Measurements from ENCODE around the gene PARK7.
"Not testable (repeated sequence)": the region's sequence is repeated elsewhere in the genome, so short reads cannot be mapped to it uniquely, and the experiment has no call there.

PARK7 gene

DNA sequence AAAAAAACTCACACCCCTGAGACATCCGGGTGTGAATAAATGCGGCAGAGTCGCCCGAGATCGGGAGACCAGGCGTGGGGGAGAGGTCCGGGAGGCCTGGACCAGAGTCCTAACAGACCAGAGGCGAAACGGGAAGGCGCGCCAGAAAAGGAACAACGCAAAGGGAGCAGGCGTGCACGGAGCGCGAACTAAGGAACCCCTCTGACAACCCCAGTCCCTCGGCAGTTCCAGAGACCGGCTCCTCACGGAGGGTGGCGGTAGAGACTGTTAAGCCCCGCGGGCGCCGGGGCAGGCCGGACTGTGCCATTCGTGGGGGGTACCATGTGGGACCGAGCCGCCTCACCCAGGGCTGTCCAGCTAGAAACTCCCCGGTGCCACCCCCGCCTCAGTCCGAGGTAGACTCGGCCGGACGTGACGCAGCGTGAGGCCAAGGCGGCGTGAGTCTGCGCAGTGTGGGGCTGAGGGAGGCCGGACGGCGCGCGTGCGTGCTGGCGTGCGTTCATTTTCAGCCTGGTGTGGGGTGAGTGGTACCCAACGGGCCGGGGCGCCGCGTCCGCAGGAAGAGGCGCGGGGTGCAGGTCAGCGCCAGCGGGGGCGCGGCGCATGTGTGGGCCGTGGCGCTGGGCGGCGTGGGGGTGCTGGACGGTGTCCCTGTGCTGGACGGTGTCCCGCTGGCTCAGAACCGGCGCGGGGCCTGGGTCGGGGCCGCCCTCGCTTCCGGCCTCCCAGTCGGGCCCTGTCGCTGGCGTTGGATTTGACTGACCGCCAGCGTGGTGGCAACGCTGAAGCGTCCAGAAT lies at the start of gene PARK7:
Gene PARK7 (plus strand): TSS at position 496 of the 798 bp plus-strand sequence. CDS start 1,075 bp downstream, outside the sequence.
- DNase-seq (ENCODE audit: low spot score) = peak; percentile 99

DNA sequence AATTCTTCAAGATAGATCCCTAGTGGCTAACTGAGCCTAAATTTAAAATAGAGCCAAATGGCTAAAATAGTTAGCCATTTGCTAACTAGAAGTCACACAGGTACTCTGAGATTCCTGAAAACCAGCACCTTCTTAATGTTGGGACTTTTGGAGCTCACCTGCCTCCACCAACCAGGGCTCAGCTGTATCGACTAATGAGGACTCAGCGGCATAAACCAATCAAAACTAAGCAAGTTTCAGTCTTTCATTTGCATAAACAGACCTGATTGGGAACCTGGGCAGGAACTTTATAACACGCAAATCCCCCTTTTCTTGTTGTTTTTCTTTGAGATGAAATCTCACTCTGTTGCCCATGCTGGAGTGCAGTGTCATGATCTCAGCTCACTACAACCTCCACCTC lies 49.4 kb upstream of the PARK7 start:
- DNase-seq (ENCODE audit: low spot score) = no peak

DNA sequence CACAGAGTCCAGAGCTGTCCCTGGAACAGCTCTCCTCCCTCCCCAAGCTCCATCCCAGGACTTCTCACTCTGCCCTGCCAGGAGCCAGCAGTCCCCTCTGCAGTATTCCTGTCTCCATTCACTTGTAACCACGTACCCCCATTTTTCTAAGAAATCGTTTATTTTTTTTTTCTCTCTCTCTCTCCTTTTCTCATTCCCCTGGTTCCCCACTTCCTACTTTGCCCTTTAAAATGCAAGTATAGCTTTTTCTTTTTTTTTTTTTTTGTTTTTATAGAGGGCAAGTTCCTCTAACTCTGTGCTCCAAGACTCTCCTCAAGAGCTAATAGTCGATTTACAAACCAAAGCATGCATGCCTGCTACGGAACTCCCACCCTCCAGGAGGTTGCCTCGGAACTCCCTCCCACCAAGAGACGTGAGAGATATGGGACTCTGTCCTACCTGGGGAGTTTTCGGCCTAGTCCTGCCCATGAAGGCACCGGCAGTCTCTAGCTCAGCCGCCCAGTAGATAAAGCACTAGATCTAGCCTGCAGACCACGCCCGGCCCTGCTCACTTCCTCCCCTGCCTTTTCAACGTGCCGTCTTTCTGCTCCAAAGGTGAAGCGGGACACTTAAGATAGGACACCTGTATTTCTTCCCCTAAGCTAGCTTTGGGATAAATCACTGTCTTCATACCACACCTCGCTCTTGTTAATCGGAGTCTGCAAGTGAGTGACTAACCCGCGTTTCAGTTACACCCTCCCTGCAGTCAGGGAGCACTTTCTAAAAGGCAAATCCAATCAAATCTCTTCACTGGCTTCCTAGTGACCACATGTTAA lies 48.6 kb upstream of the PARK7 start:
- no peak for DNase-seq (ENCODE audit: low spot score)

DNA sequence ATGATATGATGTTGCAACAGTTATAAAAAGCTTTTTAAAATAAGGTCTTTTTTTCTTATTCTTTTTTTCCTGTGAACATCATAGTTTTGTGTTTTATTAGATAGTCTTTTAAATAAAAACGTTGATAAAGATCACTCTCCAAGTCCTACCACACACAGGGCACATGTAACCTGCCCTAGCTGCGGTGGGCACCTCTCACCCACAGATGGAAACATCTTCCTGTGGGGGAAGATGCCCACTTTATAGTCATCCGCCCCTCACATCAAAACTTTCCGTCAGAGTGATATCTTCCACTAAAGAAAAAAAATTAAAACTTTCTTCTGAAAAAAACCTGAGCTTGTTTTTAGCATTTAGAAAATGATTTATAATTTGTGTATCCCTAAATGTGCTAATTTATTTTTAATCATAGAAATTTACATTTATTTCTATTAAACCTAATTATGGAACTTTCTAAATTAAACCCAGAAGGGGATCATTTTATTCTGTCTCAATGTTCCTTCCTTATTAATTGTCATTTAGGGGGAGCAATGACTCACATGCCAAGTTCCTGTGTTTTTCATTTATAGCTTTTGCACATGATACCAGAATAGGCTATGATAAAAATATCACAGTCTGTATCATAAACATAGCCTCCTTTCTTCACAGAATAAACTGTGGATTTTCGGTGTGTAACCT lies 45.5 kb upstream of the PARK7 start:
- no peak for DNase-seq (ENCODE audit: low spot score)

DNA sequence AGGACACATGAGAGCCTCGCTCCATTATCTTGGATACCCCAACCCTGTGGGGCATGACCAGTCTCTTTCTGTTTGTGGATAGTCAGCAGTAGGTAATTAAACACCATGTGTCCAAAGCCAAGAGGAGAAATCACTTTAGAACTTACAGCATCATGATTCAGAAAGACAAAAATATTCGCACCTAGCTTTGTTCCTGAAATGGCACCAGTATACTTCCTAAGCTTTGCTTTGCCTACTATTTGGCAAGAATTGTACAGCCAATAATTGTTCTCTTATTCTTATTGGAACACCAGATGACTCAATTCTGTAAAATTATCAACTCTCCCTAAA lies 45.0 kb upstream of the PARK7 start:
- DNase-seq (ENCODE audit: low spot score) = no peak

DNA sequence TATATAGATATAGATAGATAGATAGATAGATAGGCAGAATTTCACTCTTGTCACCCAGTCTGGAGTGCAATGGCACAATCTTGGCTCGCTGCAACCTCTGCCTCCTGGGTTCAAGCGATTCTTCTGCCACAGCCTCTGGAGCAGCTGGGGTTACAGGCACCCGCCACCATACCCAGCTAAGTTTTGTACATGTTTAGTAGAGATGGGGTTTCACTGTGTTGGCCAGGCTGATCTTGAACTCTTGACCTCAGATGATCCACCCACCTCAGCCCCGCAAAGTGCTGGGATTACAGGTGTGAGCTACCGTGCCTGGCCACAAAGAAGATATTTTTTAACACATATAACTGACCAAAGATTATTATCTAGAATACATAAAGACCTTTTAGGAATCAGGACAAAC lies 43.5 kb upstream of the PARK7 start:
- DNase-seq (ENCODE audit: low spot score) = not testable (repeated sequence)

DNA sequence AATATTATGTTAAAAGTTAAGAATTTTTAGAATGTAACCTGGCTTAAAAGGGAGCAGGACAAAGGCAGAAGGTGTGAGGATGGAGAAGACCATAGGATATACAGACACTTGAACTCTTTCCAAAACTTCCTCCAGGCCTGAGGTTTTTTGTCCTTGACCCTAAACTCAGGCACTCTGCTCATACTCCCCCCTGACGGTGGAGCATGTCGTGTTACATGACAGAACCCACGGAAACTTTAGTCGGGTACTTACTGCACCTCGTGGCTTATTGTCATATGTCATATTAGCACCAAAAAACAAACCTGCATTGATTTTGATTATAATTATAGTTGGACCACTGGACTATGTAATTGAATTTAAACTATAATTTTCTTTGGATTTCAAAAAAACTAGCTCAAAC lies 41.6 kb upstream of the PARK7 start:
- DNase-seq (ENCODE audit: low spot score) = no peak

DNA sequence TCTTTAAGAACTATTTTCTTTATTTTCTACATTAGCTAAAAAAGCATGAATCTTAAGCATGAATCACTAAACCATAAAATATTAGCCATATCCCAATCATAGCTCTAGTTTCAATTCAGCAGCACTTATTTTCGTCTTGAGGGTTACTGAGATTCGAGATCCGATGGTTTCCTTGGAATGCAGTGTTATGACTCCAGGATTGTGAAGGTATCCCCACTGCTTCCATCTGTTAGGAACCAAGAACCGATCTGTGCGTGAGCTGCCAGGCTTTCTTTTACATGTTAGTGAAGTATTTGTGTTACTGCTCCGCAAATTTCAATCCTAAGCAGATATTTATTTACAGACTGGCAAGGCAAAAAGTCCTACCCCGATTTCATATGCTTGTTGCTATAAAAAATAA lies 39.7 kb upstream of the PARK7 start:
- DNase-seq (ENCODE audit: low spot score) = no peak

DNA sequence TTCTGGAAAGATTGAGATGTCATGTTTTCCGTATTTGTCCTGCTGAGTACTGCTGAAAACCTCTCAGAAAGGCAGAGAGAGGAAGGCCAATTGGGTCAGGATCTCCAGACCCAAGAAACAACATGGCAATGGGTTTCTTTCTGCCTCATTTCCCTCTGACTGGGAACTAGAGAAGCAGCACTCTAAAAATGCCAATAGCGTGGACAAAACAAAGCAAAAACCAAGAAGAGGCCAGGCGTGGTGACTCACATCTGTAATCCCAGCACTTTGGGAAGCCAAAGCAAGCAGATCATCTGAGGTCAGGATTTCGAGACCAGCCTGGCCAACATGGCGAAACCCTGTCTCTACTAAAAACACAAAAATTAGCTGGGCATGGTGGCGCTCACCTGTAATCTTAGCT lies 39.2 kb upstream of the PARK7 start:
- no peak for DNase-seq (ENCODE audit: low spot score)

DNA sequence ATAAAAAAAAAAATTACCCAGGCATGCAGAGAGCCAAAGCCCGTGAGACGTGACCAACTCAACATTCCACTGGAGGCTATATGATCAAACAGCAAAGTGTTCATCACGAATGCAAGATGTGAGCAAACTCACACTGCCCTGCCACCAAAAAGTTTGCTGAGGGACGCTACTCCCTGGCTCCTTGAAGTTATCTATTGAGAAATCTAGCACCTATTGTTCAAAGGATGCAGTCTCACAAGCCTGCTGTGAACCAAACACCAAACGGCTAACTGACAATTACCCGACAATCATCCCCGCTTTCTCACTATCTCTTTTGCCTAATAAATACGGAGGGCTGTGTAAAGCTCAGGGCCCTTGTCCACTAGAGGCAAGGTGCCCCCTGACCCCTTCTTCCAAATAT lies 34.5 kb upstream of the PARK7 start:
- DNase-seq (ENCODE audit: low spot score) = not testable (repeated sequence)

DNA sequence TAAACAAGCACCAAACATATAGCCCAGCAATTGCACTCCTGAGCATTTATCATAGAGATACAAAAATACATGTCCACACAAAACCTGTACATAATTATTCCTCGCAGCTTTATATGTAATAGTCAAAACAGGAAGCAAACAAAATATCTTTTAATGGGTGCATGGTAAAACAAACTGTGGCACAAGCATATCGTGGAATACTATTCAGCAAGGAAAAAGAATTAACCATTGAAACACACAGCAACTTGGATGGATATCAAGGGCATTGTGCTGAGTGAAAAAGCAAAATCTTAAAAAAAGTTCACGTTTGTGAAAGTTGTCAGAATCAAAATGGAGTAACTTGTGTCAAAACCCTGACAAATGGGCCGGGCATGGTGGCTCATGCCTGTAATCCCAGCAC lies 33.3 kb upstream of the PARK7 start:
- DNase-seq (ENCODE audit: low spot score) = no peak

DNA sequence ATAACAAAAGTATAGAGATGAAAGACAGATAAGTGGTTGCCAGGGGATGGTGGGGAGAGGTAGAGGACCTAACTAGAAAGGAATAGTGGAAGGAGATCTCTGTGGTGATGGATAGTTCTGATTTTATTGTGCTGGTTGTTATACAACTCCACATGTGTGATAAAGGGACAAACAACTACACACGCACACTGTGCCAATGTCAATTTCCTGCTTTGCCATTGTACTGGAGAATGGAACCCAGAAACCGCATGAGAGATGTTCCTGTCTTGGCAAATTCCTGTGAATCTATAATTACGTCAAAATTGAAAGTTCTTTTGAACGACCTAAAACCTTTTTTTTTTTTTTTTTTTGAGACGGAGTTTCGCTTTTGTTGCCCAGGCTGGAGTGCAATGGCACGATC lies 31.9 kb upstream of the PARK7 start:
- no peak for DNase-seq (ENCODE audit: low spot score)

DNA sequence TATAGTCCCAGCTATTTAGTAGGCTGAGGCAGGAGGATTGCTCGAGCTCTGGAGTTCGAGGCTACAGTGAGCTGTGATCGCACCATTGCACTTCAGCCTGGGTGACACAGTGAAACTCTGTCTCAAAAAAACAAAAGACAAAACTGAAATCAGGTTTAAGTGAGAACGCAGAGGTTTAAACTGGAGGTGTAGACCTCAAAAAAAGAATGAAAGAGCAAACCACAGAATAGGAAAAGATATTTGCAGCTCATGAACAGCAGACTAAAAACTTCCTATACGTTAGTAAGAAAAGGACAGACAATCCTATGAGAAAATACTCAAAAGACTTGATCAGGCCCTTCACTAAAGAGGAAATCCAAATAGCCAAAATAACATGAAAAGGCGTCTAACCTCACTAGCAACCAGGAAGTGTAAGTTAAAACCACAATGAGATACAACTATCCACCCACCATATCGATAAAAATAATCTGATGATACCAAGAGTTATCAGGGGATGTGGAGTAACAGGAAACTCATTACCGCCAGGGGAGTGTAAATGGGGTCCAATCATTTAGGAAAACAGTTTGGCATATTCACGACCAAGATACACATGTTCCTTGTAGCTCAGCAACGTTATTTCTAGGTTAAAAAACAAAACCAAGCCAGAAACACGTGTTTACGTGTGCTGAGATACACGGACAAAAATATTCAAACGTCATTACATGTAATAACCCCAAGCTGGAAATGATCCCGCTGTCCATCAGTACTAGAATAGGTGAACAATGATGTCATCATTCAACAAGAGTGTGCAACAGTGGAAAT lies 30.7 kb upstream of the PARK7 start:
- DNase-seq (ENCODE audit: low spot score) = no peak

DNA sequence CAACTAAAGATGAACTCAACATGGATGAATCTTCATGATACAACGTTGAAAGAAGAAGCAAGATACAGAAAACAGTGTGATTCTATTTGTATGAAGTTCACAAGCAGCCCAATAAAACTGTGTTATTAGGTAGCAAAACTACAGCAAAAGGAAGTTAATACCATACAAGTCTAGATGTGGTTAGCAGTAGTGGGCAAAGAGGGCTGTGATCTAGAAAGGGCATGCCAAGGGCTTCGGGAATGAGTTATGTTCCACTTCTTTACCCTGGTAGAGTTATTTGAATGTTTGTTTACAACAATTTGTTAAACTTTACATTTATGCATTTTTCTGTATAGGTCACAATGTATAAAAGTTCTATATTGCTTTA lies 30.1 kb upstream of the PARK7 start:
- DNase-seq (ENCODE audit: low spot score) = no peak

DNA sequence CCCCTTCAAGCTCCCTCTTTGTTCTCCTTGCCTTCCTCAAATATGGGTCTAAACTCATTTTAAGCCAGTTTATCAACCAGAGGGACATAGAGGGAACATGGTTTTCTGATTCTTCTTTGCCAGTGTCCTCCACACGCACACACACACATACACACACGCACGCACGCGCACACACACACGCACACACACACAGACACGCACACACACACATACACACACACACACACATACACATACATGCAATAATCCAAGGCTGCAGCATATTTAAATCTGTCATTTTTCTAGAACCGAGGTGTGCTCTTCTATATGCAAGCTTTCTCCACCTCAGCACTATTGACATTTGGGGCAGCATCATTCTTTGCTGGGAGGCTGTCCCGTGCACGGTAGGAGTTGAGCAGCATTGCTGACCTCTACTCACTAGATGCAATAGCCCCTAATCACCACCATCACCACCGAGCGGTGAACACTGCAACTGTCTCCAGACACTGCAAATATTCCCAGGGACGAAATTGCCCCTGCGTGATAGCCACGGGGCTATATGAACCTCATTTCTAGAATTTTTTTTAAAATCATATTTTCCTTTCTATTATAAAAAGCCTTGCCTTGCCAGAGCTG lies 28.9 kb upstream of the PARK7 start:
- DNase-seq (ENCODE audit: low spot score) = no peak

DNA sequence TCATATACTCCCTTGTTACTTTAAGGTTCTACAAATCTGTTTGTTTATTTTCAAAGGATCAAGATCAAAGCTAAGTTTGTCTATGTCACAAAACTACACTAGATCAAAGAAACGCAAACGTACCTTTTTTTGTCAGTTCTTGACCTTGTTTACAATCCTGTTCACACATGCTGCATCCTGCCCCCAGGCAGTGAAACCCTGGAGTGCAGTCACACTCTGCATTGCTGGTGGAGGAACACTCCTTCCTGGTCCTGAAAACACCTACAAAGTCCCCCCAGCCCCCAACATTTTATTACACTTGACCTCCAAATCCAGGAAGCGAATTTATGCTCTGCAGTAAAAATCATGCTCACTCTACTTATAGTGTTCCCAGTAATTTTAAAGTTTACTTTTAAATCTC lies 23.4 kb upstream of the PARK7 start:
- DNase-seq (ENCODE audit: low spot score) = no peak

DNA sequence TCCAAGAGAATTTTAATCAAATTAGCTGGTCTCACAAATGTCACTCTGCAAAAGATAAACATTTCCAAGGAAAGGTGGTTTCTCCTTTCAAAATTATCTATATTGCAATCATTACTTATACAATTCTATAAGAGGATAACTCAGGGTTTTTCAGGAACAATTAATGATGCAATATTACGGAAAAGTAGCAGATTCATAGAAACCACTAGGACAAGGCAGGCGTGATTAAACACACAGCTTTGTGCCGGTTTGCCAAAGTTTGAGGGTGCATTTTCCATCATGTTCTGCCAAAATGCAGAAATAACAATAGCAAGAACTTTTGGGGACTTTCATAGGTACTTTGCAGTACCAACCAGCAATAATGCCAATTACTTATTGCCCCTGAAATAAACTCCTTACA lies 21.5 kb upstream of the PARK7 start:
- DNase-seq (ENCODE audit: low spot score) = no peak

DNA sequence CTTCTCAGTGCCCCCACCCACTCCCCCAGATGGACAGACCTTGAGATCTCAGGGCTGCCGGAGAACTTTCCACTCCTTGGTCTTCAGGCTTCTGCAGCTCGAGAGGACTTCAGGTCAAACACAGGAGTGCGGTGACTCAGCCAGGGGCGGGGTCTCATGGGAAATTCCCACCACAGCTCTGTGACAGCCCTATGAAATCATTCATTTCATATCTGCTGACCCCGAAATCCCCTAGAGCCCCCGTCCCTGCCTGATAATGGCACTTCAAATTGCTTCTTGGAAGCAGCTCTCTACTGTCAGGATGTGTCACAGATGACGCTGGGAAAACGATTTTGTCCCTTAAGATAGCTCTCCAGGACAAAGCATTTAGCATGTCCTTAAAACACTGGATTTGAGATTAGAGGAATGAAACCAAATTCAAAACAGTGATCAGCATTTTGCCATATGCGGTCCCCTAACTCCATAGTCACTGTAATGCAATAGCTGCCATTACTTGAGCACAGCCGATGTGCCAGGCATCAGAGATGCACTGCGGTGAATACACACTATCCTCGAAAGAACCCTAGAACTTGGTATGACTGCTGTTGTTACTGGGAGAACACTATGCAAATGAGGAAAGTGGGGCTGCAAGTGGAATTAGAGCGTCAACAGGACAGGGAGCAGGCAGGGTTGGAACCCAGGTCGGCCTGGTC lies 20.6 kb upstream of the PARK7 start, which contains the start of gene TNFRSF9:
Gene TNFRSF9 (minus strand): TSS at position 95 of the 692 bp plus-strand sequence. CDS start 845 bp downstream, outside the sequence.
- no peak for DNase-seq (ENCODE audit: low spot score)

DNA sequence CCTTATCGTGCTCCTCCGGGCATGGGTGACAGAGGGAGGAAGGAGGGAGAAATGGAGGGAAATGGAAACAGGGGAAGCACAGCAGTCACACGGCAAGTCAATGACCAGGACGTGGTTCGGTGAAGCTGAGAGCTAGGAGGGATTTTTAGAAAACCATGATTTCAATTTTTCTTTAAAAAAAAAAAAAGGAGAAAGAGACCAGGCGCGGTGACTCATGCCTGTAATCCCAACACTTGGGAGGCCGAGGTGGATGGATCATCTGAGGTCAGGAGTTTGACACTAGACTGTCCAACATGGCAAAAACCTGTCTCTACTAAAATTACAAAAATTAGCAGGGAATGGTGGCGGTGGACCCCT lies 20.1 kb upstream of the PARK7 start:
- DNase-seq (ENCODE audit: low spot score) = no peak

DNA sequence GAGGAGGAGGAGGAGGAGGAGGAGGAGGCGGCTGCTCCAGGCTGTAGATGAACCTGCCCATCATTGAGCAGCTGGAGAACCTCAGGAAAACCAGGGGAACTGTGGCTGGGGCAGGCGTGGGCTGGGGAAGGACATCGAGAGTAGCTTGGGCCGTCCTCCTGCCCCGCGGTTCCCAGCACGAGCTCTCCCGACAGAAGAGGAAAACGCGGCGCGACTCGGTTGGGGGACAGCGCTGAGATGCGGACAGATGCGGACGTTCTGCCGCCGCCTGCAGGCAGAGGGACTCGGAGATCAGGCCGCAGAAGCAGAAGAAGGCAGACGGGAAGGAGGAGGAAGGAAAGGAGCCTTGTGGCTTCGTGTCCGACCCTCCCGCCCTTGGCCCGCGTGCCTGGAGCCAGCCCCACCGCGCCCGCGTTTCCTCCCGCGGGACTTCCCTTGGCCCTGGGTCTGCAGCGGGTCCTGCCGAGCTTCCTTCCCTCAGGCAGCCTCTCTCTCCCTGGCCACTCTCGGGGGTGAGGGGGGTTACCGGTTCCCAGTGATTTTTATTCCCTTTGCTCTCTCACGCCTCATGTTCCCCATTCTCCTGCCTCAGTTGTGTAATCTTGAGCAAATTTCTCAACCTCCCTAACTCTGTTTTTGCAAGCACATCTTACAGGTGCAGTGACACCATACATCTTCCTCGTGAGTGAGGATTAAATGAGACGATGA lies 19.1 kb upstream of the PARK7 start:
- peak; percentile 35 for DNase-seq (ENCODE audit: low spot score)

Data from putamen (tissue), 1 donor.